H9 (cell line): ENCODE measurements around the gene WARS2. TPM values are rescaled to one million over a fixed set of nuclear protein-coding genes. Genes with fewer than 3 reads are reported as not detected.

Experiments
- DNase-seq: peaks from one replicate; pipeline ENCODE4 v3.0.0-alpha.2; 2017
- H2AFZ ChIP-seq: one replicate; pipeline ENCODE4 v1.6.1; 2013; ENCODE audit warnings: mild to moderate bottlenecking, low read length, control low read depth, moderate library complexity
- H2AK5ac ChIP-seq: 2 replicates; pipeline ENCODE4 v1.6.1; 2013; ENCODE audit warnings: low read length, control low read depth, mixed read lengths; ENCODE audit not compliant: insufficient read length
- H2BK120ac ChIP-seq: one replicate; pipeline ENCODE4 v1.6.1; 2013; ENCODE audit warnings: low read depth, mild to moderate bottlenecking, low read length, control low read depth, inconsistent platforms; ENCODE audit not compliant: poor library complexity, severe bottlenecking
- H2BK12ac ChIP-seq: 2 replicates; pipeline ENCODE4 v1.6.1; 2013; ENCODE audit warnings: low read length, control low read depth, mixed read lengths, low read depth; ENCODE audit not compliant: insufficient read length
- H2BK15ac ChIP-seq: 2 replicates; pipeline ENCODE4 v1.6.1; 2013; ENCODE audit warnings: low read depth, low read length, control low read depth
- H2BK20ac ChIP-seq: one replicate; pipeline ENCODE4 v1.6.1; 2013; ENCODE audit warnings: low read depth, mild to moderate bottlenecking, low read length, control low read depth, inconsistent platforms; ENCODE audit not compliant: poor library complexity, severe bottlenecking
- H2BK5ac ChIP-seq: 2 replicates; pipeline ENCODE4 v1.6.1; 2013; ENCODE audit warnings: low read length, control low read depth, mixed read lengths; ENCODE audit not compliant: insufficient read length
- H3K14ac ChIP-seq: 2 replicates; pipeline ENCODE4 v1.6.1; 2013; ENCODE audit warnings: low read length, control low read depth; ENCODE audit not compliant: insufficient read depth
- H3K18ac ChIP-seq: 2 replicates; pipeline ENCODE4 v1.6.1; 2013; ENCODE audit warnings: low read depth, mild to moderate bottlenecking, mixed read lengths, low read length, control low read depth; ENCODE audit not compliant: insufficient read length
- H3K23ac ChIP-seq: 2 replicates; pipeline ENCODE4 v1.6.1; 2013; ENCODE audit warnings: low read length, control low read depth, mixed read lengths, low read depth; ENCODE audit not compliant: insufficient read length
- H3K23me2 ChIP-seq: 2 replicates; pipeline ENCODE4 v1.6.1; 2013; ENCODE audit warnings: low read depth, mild to moderate bottlenecking, mixed read lengths, low read length, control low read depth; ENCODE audit not compliant: insufficient read length, poor library complexity, severe bottlenecking
- H3K27ac ChIP-seq: 2 replicates; pipeline ENCODE4 v1.5.1; 2013; ENCODE audit warnings: low read length, control low read depth, mixed read lengths, low read depth; ENCODE audit not compliant: insufficient read length
- H3K27me3 ChIP-seq: 2 replicates; pipeline ENCODE4 v1.6.1; 2013; ENCODE audit warnings: low read length, control low read depth, inconsistent platforms; ENCODE audit not compliant: insufficient read depth
- H3K4ac ChIP-seq: 2 replicates; pipeline ENCODE4 v1.6.1; 2013; ENCODE audit warnings: low read depth, mild to moderate bottlenecking, control low read depth, inconsistent platforms, low read length, moderate library complexity
- H3K4me1 ChIP-seq: 2 replicates; pipeline ENCODE4 v1.6.1; 2013; ENCODE audit warnings: low read length, control low read depth, inconsistent platforms; ENCODE audit not compliant: insufficient read depth
- H3K4me2 ChIP-seq: 2 replicates; pipeline ENCODE4 v1.6.1; 2013; ENCODE audit warnings: low read length, control low read depth, mixed read lengths; ENCODE audit not compliant: insufficient read length, insufficient read depth
- H3K56ac ChIP-seq: 2 replicates; pipeline ENCODE4 v1.6.1; 2013; ENCODE audit warnings: low read depth, mild to moderate bottlenecking, mixed read lengths, low read length, control low read depth; ENCODE audit not compliant: insufficient read length
- H3K79me1 ChIP-seq: 2 replicates; pipeline ENCODE4 v1.6.1; 2013; ENCODE audit warnings: low read depth, mild to moderate bottlenecking, moderate library complexity, low read length, control low read depth, inconsistent platforms; ENCODE audit not compliant: insufficient read depth, poor library complexity, severe bottlenecking
- H3K79me2 ChIP-seq: 2 replicates; pipeline ENCODE4 v1.6.1; 2013; ENCODE audit warnings: low read length, control low read depth, inconsistent platforms; ENCODE audit not compliant: insufficient read depth
- H3K9ac ChIP-seq: 2 replicates; pipeline ENCODE4 v1.6.1; 2013; ENCODE audit warnings: low read length, control low read depth, mixed read lengths; ENCODE audit not compliant: insufficient read length; ENCODE audit errors: extremely low read depth
- H3K9me3 ChIP-seq: one replicate; pipeline ENCODE4 v1.6.1; 2013; ENCODE audit warnings: low read depth, low read length, inconsistent platforms; ENCODE audit not compliant: control insufficient read depth
- H3T11ph ChIP-seq: one replicate; pipeline ENCODE4 v1.6.1; 2013; ENCODE audit warnings: mild to moderate bottlenecking, low read length, control low read depth, inconsistent platforms
- H4K20me1 ChIP-seq: one replicate; pipeline ENCODE4 v1.6.1; 2013; ENCODE audit not compliant: control insufficient read depth, insufficient read length, insufficient read depth
- H4K5ac ChIP-seq: 2 replicates; pipeline ENCODE4 v1.6.1; 2013; ENCODE audit warnings: low read depth, mild to moderate bottlenecking, mixed read lengths, low read length, control low read depth; ENCODE audit not compliant: insufficient read length
- H4K8ac ChIP-seq: replicated peaks from 2 replicates; pipeline ENCODE4 v1.6.1; 2013; ENCODE audit warnings: low read length, control low read depth, mixed read lengths, low read depth; ENCODE audit not compliant: insufficient read length
- H4K91ac ChIP-seq: 2 replicates; pipeline ENCODE4 v1.6.1; 2013; ENCODE audit warnings: low read depth, mild to moderate bottlenecking, moderate library complexity, mixed read lengths, low read length, control low read depth; ENCODE audit not compliant: insufficient read length
- H3K27ac Mint-ChIP-seq, 3 experiments: 2 replicates in 2 of 3; 3 replicates in 1 of 3; pipeline ENCODE4 v1.8.0; 2020 to 2021; ENCODE audit warnings: mixed read lengths in 3 of 3, mild to moderate bottlenecking in 1 of 3, moderate library complexity in 1 of 3
- H3K27me3 Mint-ChIP-seq: 2 replicates; pipeline ENCODE4 v1.8.0; 2021; ENCODE audit warnings: low read depth, mild to moderate bottlenecking, moderate library complexity, mixed read lengths
- H3K36me3 Mint-ChIP-seq, 3 experiments: 2 replicates in 2 of 3; 3 replicates in 1 of 3; pipeline ENCODE4 v1.8.0; 2020 to 2021; ENCODE audit warnings: low read depth in 3 of 3, mixed read lengths in 3 of 3; ENCODE audit not compliant: insufficient read depth in 1 of 3
- H3K4me1 Mint-ChIP-seq, 2 experiments: 2 replicates each; pipeline ENCODE4 v1.8.0; 2020; ENCODE audit warnings: mixed read lengths in 2 of 2
- H3K4me3 Mint-ChIP-seq, 2 experiments: 2 replicates in 1 of 2; 3 replicates in 1 of 2; pipeline ENCODE4 v1.8.0; 2020 to 2021; ENCODE audit warnings: mild to moderate bottlenecking in 2 of 2, mixed read lengths in 2 of 2, moderate library complexity in 1 of 2
- H3K9me3 Mint-ChIP-seq, 2 experiments: 2 replicates in 1 of 2; 3 replicates in 1 of 2; pipeline ENCODE4 v1.8.0; 2020; ENCODE audit warnings: mild to moderate bottlenecking in 2 of 2, mixed read lengths in 2 of 2, moderate library complexity in 1 of 2
- WGBS: extraction: QIAGEN DNeasy Blood & Tissue Kit; methylation state at CpG from one replicate; pipeline ENCODE4 v1.1.7; 2013; ENCODE audit warnings: missing lambda C conversion rate, low lambda C conversion rate, mixed read lengths; ENCODE audit not compliant: insufficient read length; ENCODE audit errors: extremely low coverage; 5-methylcytosine and 5-hydroxymethylcytosine counted together
- total RNA-seq: library from RNA; stranded (reverse); gene quantifications from 2 replicates; pipeline ENCODE4 v1.2.1, GENCODE V29; 2021
- TF ChIP-seq, protein P1 (sequence below): fragments of 200-600 bp; sonication (generic); conservative IDR thresholded peaks from 3 replicates; pipeline ENCODE4 v1.8.0; 2021; ENCODE audit warnings: antibody characterized with exemption, mild to moderate bottlenecking

The WARS2 gene
- total RNA-seq, 1 experiment from 2014 or later, result 9.7 TPM

DNA sequence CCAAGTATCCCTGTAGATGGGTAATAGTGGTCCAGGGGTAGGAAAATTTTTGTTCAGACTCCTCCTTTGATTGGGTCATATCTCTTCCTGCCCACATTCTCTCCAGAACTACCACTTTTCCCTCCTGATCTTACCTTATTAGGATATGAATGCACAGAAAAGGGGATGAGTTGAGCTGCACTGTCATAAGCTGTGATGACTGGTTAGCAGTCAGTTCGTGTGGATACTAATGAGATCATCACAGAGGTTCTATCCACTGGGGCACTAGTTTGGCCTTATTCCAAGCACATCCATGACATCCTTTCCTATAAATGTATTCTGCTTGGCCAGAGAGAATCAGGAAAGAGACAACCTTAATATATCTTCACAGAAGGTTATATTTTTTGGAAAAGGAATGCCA lies 130.3 kb downstream of the WARS2 start:
- Histone ChIP-seq H2AFZ (no peak overlapping the region), H3K9ac (no peak overlapping the region), H3T11ph (no peak overlapping the region), H2BK5ac (no peak overlapping the region), H3K9me3 (no peaks in the 10 kb centered on the region), H4K91ac (no peak overlapping the region), H3K56ac (no peak overlapping the region), H3K27me3 (peaks cover 33% of the 10 kb centered on the region), H3K23me2 (no peaks in the 10 kb centered on the region), H3K27ac (no peak overlapping the region), H2BK12ac (no peak overlapping the region), H4K8ac (no peak overlapping the region), H3K23ac (no peak overlapping the region), H2BK20ac (no peak overlapping the region), H3K4me2 (no peak overlapping the region), H2BK15ac (no peak overlapping the region), H3K4me1 (no peaks in the 10 kb centered on the region), H3K14ac (no peak overlapping the region), H4K5ac (no peak overlapping the region), H2BK120ac (no peak overlapping the region), H3K4ac (no peak overlapping the region), H3K79me1 (no peaks in the 10 kb centered on the region), H3K18ac (no peak overlapping the region), H4K20me1 (no peaks in the 10 kb centered on the region), H3K79me2 (no peaks in the 10 kb centered on the region), H2AK5ac (no peak overlapping the region)
- H3K4me1 Mint-ChIP-seq, result peaks cover 14 to 21% of the 10 kb centered on the region in 2 experiments
- TF ChIP-seq, protein P1, sequence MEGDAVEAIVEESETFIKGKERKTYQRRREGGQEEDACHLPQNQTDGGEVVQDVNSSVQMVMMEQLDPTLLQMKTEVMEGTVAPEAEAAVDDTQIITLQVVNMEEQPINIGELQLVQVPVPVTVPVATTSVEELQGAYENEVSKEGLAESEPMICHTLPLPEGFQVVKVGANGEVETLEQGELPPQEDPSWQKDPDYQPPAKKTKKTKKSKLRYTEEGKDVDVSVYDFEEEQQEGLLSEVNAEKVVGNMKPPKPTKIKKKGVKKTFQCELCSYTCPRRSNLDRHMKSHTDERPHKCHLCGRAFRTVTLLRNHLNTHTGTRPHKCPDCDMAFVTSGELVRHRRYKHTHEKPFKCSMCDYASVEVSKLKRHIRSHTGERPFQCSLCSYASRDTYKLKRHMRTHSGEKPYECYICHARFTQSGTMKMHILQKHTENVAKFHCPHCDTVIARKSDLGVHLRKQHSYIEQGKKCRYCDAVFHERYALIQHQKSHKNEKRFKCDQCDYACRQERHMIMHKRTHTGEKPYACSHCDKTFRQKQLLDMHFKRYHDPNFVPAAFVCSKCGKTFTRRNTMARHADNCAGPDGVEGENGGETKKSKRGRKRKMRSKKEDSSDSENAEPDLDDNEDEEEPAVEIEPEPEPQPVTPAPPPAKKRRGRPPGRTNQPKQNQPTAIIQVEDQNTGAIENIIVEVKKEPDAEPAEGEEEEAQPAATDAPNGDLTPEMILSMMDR, result no peak
- no peaks in the 10 kb centered on the region for H3K36me3 Mint-ChIP-seq
- H3K4me3 Mint-ChIP-seq, result no peak overlapping the region
- H3K27ac Mint-ChIP-seq, result no peak overlapping the region
- H3K9me3 Mint-ChIP-seq, result no peaks in the 10 kb centered on the region; a peak in 2 of 5 replicates
- WGBS, result no CpG with 5 or more reads among the region's 1 CpG
- DNase-seq, result no peak
- H3K27me3 Mint-ChIP-seq, result peaks cover 80% of the 10 kb centered on the region
